GM19438 (cell line): ENCODE data around the gene IMP4.
A peak's percentile ranks its signal among the peaks of the same experiment; 100 is the strongest.
"Not testable (repeated sequence)": the region's sequence is repeated elsewhere in the genome, so short reads cannot be mapped to it uniquely, and the experiment has no call there.

Experiments
- ATAC-seq: cut with Tn5 transposase; IDR thresholded peaks from one replicate; pipeline ENCODE4 v1.9.1; 2021; ENCODE audit warnings: low read depth; ENCODE audit not compliant: unreplicated experiment

IMP4 gene

GRCh38 chr2:130342533-130343275 lies at the start of gene IMP4:
IMP4 (plus strand) TSS chr2:130342897; CDS start chr2:130342933, 36 bp downstream.
- peak; percentile 86 for ATAC-seq

DNA sequence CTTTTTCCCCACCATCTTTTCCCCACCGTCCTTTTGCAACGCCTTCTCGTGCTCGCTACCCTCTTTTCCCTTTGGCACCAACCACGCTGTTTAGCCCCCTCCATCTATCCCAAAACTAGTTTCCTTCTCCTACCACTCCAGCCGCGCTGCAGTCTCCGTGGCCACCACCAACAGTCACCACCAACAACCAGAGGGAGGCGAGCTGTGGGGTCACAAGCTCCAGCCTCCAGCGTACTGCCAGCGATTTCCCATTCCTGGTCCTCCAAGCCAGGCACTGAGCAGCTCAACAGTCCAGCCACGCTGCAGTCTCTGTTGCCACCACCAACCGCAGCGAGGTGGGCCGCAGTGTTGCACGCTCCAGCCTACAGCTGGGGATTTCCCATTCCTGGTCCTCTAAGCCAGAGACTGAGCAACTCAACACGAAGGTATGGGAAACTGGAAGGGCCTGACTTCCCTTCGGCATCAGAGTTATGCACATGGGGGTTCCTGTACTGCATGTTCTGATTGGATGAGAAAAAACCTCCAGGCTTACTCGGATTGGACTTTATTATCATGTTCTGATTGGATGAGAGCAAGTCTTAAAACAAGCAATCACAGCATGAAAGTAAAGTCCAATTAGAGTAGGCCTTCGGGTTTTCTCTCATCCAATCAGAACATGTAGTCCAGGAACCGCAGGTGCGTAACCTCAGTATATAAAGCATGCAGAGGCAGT lies 42.3 kb upstream of the IMP4 start:
- ATAC-seq, result no peak

DNA sequence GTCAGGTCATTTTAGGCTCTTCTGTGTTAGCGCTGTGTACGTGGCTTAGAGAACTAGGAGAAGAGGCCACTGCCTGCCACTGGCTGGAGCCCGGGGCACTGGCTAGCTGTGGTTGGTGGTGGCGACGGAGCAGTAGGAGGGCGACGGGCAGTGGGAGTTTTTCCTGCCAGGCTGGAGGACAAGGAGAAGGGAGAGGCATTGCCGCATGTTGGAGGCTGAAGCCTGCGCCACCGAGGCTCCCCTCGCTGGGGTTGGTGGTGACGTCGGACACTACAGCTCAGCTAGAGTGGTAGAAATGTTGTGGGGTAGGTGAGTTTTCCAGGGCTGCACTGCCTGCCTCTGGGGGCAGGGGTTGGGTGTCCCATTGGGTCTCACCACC lies 41.7 kb upstream of the IMP4 start:
- no peak for ATAC-seq

DNA sequence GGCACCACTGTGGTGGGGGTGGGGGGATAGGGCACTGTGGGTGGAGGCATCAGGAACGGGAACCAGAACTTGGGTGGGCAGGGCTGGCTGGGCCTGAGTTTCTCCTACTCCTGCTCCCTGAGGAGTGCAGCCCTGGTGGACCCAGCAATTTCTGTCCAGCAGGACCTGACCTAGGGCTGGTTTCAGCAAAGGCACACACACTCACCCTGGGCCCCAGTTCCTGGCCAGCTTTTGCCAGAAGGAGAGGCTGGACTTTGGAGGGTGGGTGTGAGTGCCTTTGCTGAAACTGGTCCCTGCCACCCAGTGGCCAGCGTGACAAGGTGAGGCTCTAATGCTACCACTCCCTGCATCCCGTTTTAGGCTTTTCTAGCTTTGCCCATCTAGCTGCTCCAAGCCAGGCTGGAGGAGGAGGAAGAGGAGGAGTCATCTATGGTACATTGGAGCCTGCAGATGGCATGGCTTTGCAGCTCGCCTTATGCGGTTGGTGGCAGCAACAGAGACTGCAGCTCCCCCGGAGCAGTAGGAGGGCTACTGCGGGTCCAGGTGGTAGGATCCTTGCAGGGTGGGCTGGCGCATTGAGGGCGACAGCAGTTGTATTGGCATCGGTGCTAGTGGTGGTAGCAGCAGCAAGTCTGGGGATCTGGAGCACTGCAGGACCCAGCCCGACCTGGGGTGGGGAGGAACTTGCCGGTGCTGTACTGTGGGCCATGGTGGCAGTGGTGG lies 40.4 kb upstream of the IMP4 start:
- ATAC-seq, result no peak

GRCh38 chr2:130303169-130303568 lies 39.5 kb upstream of the IMP4 start:
- peak; percentile 68 for ATAC-seq

DNA sequence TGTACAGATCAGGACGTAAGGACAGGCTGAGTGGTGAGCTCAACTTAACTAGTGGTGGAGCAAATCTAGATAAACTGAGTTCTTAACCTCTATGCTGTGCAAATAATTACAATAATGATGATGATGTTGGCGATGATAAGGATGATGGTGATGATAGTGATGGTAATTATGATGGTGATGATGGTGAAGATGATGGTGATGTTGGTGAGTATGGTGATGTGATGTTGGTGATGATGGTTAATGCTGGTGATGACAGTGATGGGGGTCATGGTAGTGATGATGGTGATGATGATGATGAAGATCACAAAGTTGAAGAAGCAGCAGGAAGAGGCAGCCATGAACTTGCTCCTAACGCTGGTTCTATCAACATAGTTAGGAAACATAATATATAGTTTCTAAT lies 38.0 kb upstream of the IMP4 start:
- ATAC-seq, result no peak

GRCh38 chr2:130307850-130308249 lies 34.8 kb upstream of the IMP4 start:
- ATAC-seq, result no peak

DNA sequence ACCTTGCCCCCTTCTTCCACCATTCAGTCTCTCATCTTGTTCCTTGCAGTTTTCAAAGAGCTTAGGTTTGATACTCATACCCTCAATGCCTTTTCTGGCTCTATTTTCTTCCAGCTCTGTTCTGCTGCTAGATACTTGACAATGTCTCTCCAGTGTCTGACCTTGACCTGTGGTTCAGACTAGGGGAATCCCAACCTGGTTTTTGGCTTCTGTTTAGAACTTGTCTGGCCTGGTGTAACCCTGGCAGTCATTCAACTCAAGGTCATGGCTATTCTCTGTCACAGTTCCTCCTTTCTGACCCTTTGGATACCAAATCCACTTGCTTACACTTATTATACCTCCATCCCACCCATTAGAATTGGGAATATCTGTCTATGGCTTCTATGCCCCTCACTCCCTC lies 31.8 kb upstream of the IMP4 start:
- no peak for ATAC-seq

DNA sequence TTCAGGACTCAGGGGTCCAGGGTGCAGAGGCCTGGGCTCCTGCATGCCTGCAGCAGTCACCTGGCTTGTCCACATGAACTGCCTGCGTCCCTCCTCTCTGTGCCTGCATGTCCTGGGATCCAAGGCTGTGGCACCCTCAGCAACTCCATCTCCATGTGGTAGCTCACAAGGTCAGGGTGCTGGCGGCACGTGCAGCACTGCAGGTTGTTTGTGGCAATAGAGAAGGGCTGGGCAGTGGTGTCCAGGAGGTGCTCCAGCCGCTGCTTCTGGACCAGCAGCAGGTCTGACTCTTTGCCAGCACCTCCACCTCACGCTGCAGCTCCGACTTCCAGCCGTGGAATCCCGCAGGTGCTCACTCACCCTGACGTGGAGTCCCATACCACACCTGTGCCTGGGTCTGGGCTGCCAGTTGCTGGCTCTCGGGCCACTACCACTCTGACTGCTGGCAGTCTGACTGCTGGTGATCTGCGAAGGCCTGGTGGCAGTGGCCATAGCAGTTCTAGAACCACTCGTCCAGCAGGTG lies 28.8 kb upstream of the IMP4 start:
- no peak for ATAC-seq

GRCh38 chr2:130314377-130314776 lies 28.3 kb upstream of the IMP4 start:
- no peak for ATAC-seq

DNA sequence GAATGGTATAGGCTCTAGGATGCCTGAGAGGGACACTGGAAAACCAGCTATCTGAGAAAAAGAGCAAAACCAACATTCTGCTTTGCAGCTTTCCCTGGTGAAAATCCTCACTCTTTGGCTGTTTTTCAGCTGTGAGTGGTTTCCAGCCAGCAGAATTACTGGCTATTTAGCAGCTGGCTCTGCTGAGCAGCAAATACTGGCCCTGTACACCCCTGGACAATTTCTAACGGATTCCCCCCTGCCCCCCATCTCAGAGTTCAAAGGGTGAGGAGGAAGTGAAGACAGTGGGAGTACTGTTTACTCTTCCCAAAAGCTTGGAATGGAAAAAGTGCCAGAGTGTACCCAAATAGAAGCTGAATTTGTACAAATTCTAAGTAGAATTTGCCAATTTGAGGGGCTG lies 26.1 kb upstream of the IMP4 start:
- no peak for ATAC-seq

GRCh38 chr2:130318906-130319305 lies 23.8 kb upstream of the IMP4 start:
- no peak for ATAC-seq

- ATAC-seq, result no peak
Observed at GRCh38 chr2:130319536-130319935, 23.2 kb upstream of the IMP4 start.

DNA sequence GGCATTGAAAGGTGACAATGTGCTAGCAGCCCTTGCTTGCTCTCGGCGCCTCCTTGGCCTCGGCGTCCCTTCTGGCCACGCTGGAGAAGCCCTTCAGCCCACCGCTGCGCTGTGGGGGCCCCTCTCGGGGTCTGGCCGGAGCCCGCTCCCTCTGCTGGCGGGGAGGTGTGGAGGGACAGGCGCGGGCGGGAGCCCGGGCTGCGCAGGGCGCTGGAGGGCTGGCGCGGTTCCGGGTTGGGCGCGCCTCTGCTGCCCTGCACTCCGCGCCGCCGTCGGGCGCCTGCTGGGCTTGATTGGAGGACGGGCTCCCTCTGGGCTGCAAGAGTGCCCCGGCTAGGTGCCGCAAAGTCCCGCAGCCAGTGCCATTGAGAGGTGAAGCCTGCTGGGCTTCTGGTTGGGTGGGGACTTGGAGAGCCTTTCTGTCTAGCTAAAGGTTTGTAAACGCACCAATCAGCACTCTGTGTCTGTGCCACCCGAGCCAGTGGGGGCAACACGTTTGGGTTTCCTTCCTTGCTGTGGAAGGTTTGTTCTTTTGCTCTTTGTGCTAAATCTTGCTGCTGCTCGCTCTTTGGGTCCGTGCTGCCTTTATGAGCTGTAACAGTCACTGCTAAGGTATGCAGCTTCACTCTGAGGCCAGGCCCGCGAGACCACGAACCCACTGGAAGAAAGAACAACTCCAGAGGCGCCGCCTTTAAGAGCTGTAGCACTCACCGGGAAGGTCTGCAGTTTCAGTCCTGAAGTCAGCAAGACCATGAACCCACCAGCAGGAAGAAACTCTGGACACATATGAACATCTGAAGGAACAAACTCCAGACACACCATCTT lies 14.8 kb upstream of the IMP4 start:
- ATAC-seq, result no peak

DNA sequence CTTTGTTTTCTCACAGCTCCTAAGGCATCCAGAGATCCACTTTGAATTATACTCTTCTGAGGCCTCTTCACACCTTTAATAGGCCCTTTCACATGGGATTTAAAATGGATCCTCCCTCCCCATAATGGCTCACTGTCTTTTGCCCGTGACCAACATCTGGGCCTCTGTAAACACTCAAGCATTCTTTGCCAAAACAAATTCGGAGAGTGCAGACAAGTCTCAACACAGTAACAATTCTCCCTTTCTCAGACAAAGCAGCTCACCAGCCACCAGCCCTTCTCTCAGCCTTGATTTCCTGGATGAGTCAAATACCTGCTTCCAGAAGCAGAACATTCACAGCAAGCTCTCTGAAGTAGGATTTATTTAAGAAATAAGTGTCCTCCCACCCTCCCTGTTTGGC lies 14.0 kb upstream of the IMP4 start:
- no peak for ATAC-seq

DNA sequence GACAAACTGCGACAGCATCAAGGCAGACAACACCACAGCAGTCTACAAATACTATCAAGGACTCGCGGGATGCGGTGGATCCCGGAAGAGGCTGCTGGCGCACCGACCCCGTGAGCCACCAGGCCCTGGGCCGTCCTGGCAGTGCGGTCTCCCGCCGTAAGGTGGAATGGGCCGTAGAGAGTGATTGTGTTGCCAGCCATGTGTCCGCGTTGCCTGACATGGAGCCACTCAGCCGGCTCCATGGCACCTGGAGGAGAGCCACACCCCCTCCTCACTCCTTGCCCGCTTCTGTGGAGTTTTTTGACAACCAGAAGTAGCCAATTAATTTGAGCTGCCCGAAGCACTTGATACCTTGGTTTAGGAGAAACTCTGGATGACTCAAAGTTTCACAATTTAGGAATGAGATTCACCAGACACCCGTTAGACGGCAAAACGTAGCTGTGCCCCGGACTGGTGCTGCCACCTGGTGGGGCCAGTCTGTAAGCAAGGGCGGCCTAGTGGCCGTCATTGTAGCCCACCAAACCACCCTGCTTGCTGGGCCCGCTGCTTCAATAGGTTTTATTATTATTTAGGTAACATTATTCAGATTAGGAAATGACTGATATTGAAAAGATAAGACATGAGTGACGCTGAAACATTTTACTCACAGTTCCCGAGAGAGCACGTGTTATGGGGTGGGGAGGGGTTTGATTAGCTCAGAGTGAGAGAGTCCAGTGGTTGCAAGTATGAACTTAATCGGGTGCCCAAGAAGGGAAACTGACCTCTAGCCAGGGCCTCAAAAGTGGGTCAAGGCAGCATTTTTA lies 10.2 kb upstream of the IMP4 start:
- peak; percentile 86 for ATAC-seq

DNA sequence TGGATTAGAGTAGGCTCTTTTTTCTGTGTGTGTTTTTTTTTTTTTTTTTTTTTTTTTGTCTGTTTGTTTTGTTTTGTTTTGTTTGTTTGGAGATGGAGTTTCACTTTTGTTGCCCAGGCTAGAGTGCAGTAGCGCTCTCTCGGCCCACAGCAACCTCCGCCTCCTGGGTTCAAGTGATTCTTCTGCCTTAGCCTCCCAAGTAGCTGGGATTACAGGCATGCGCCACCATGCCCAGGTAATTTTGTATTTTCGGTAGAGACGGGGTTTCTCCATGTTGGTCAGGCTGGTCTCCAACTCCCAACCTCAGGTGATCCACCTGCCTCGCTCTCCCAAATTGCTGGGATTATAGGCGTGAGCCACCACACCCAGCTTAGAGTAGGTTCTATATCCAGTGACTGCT lies 9.4 kb upstream of the IMP4 start:
- not testable (repeated sequence) for ATAC-seq

DNA sequence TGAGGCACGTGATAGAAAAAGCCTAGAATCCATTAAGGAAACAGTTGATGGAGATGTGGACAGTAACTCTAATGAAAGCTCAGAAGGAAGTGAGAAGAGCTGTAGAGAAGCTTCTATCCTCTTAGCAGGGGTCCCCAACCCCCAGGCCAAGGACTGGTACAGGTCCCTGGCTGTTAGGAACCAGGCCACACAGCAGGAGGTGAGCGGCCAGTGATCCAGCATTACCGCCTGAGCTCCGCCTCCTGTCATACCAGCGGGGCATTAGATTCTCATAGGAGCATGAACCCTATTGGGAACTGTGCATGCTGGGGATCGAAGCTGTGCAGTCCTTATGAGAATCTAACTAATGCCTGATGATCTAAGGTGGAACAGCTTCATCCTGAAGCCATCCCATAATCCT lies 8.7 kb upstream of the IMP4 start:
- no peak for ATAC-seq

GRCh38 chr2:130335226-130335625 lies 7.5 kb upstream of the IMP4 start:
- ATAC-seq, result no peak
